Activated T-cell treated with anti-CD3 and anti-CD28 coated beads, Interleukin-2, amount 50 U/mL, for 72 hours (primary cell): ENCODE measurements around the gene ZNF214. TPM values are rescaled to one million over a fixed set of nuclear protein-coding genes. Genes with fewer than 3 reads are reported as not detected.

ENCODE experiments used
- ATAC-seq, 2 donors: fragments of 150-1000 bp; cut with Tn5 transposase; replicated peaks in 1 of 2; 2 replicates each; pipeline ENCODE4 v1.10.0; 2021; ENCODE audit warnings: moderate library complexity in 2 of 2, mild to moderate bottlenecking in 1 of 2
- DNase-seq, 2 donors: peaks; one replicate each; pipeline ENCODE4 v3.0.0; 2021 to 2022; ENCODE audit warnings: mixed read lengths in 1 of 2
- H3K27ac Mint-ChIP-seq: one replicate; pipeline ENCODE4 v1.8.0; 2022; ENCODE audit warnings: mild to moderate bottlenecking, moderate library complexity, mixed read lengths
- H3K27me3 Mint-ChIP-seq: one replicate; pipeline ENCODE4 v1.8.0; 2022; ENCODE audit warnings: low read depth, mixed read lengths
- H3K36me3 Mint-ChIP-seq, 2 donors: one replicate each; pipeline ENCODE4 v1.8.0; 2022; ENCODE audit warnings: mixed read lengths in 2 of 2, mild to moderate bottlenecking in 1 of 2; ENCODE audit not compliant: insufficient read depth in 2 of 2
- H3K4me1 Mint-ChIP-seq: one replicate; pipeline ENCODE4 v1.8.0; 2022; ENCODE audit warnings: low read depth, mixed read lengths
- H3K4me3 Mint-ChIP-seq, 2 donors: one replicate each; pipeline ENCODE4 v1.8.0; 2022; ENCODE audit warnings: mild to moderate bottlenecking in 2 of 2, mixed read lengths in 2 of 2, moderate library complexity in 2 of 2
- H3K9me3 Mint-ChIP-seq, 2 donors: one replicate each; pipeline ENCODE4 v1.8.0; 2022; ENCODE audit warnings: mixed read lengths in 2 of 2
- total RNA-seq, 2 donors: library from RNA; stranded (reverse); gene quantifications; one replicate each; pipeline ENCODE4 v1.2.3, GENCODE V29; 2022

The ZNF214 gene
- total RNA-seq, result under 1 TPM in 1 of 2 donors, not detected in 1; 0.10 TPM

- ATAC-seq, result peak in 1 of 2 donors; percentile 5
- Mint-ChIP-seq H3K36me3 (no peaks in the 10 kb centered on the region), H3K4me1 (peaks cover 6% of the 10 kb centered on the region), H3K4me3 (peak within 1 kb of the TSS; percentile 51 to 73), H3K9me3 (no peaks in the 10 kb centered on the region), H3K27ac (no peak within 1 kb of the TSS), H3K27me3 (peaks cover 28% of the 10 kb centered on the region)
- DNase-seq, result no peak
Measured at GRCh38 chr11:7020183-7020917, at the start of gene ZNF214, which contains the start of gene NLRP14. ZNF214 (minus strand) TSS chr11:7020346; CDS start chr11:7002835, 17,511 bp downstream. NLRP14 (plus strand) TSS chr11:7020479; CDS start chr11:7038587, 18,108 bp downstream.

- no peak for ATAC-seq
Measured at GRCh38 chr11:7062534-7062933, 42.4 kb upstream of the ZNF214 start.

GRCh38 chr11:7060868-7061267 lies 40.7 kb upstream of the ZNF214 start:
- no peak overlapping the region for H3K27ac Mint-ChIP-seq
- no peaks in the 10 kb centered on the region for H3K4me1 Mint-ChIP-seq
- H3K27me3 Mint-ChIP-seq, result no peaks in the 10 kb centered on the region
- no peak for DNase-seq
- H3K4me3 Mint-ChIP-seq, result no peak overlapping the region
- ATAC-seq, result no peak
- H3K36me3 Mint-ChIP-seq, result no peaks in the 10 kb centered on the region
- H3K9me3 Mint-ChIP-seq, result no peaks in the 10 kb centered on the region

More at GRCh38 chr11:7062534-7062933, 42.4 kb upstream of the ZNF214 start:
- Mint-ChIP-seq H3K36me3 (no peaks in the 10 kb centered on the region), H3K27me3 (no peaks in the 10 kb centered on the region), H3K4me1 (no peaks in the 10 kb centered on the region), H3K27ac (no peak overlapping the region), H3K4me3 (no peak overlapping the region), H3K9me3 (no peaks in the 10 kb centered on the region)
- DNase-seq, result no peak

GRCh38 chr11:7057641-7058040 lies 37.5 kb upstream of the ZNF214 start:
- no peak for ATAC-seq
- no peak overlapping the region for H3K4me3 Mint-ChIP-seq
- H3K36me3 Mint-ChIP-seq, result no peaks in the 10 kb centered on the region
- H3K27ac Mint-ChIP-seq, result peak overlapping the region; percentile 7
- no peak for DNase-seq
- no peaks in the 10 kb centered on the region for H3K27me3 Mint-ChIP-seq
- H3K4me1 Mint-ChIP-seq, result no peaks in the 10 kb centered on the region
- no peaks in the 10 kb centered on the region for H3K9me3 Mint-ChIP-seq

GRCh38 chr11:7056828-7057513 lies 36.8 kb upstream of the ZNF214 start:
- DNase-seq (no peak), ATAC-seq (no peak)
- H3K27me3 Mint-ChIP-seq, result no peaks in the 10 kb centered on the region
- no peak overlapping the region for H3K4me3 Mint-ChIP-seq
- no peaks in the 10 kb centered on the region for H3K36me3 Mint-ChIP-seq
- H3K27ac Mint-ChIP-seq, result no peak overlapping the region
- no peaks in the 10 kb centered on the region for H3K4me1 Mint-ChIP-seq
- no peaks in the 10 kb centered on the region for H3K9me3 Mint-ChIP-seq

GRCh38 chr11:7050191-7050590 lies 30.0 kb upstream of the ZNF214 start:
- ATAC-seq, result no peak
- no peak overlapping the region for H3K27ac Mint-ChIP-seq

GRCh38 chr11:7046474-7047175 lies 26.5 kb upstream of the ZNF214 start:
- Mint-ChIP-seq H3K9me3 (no peaks in the 10 kb centered on the region), H3K4me1 (no peaks in the 10 kb centered on the region), H3K36me3 (no peaks in the 10 kb centered on the region), H3K27ac (no peak overlapping the region), H3K4me3 (no peak overlapping the region), H3K27me3 (no peaks in the 10 kb centered on the region)
- no peak for DNase-seq
- no peak for ATAC-seq

More at GRCh38 chr11:7050191-7050590, 30.0 kb upstream of the ZNF214 start:
- no peak for DNase-seq
- H3K27me3 Mint-ChIP-seq, result no peaks in the 10 kb centered on the region
- no peaks in the 10 kb centered on the region for H3K36me3 Mint-ChIP-seq
- H3K4me1 Mint-ChIP-seq, result no peaks in the 10 kb centered on the region
- H3K9me3 Mint-ChIP-seq, result no peaks in the 10 kb centered on the region
- H3K4me3 Mint-ChIP-seq, result no peak overlapping the region

GRCh38 chr11:7034019-7034418 lies 13.9 kb upstream of the ZNF214 start:
- H3K27me3 Mint-ChIP-seq, result no peaks in the 10 kb centered on the region
- H3K4me3 Mint-ChIP-seq, result no peak overlapping the region
- DNase-seq (no peak), ATAC-seq (no peak)
- no peak overlapping the region for H3K27ac Mint-ChIP-seq
- no peaks in the 10 kb centered on the region for H3K36me3 Mint-ChIP-seq
- H3K4me1 Mint-ChIP-seq, result no peaks in the 10 kb centered on the region
- no peaks in the 10 kb centered on the region for H3K9me3 Mint-ChIP-seq

- ATAC-seq (no peak), DNase-seq (no peak)
- H3K27ac Mint-ChIP-seq, result no peak overlapping the region
Measured at GRCh38 chr11:7032692-7033091, 12.5 kb upstream of the ZNF214 start.

GRCh38 chr11:7031471-7031871 lies 11.3 kb upstream of the ZNF214 start:
- Mint-ChIP-seq H3K36me3 (no peaks in the 10 kb centered on the region), H3K27ac (no peak overlapping the region)
- no peak for ATAC-seq

More at GRCh38 chr11:7032692-7033091, 12.5 kb upstream of the ZNF214 start:
- Mint-ChIP-seq H3K4me1 (no peaks in the 10 kb centered on the region), H3K36me3 (no peaks in the 10 kb centered on the region), H3K27me3 (no peaks in the 10 kb centered on the region), H3K9me3 (no peaks in the 10 kb centered on the region), H3K4me3 (no peak overlapping the region)

GRCh38 chr11:7030836-7031235 lies 10.7 kb upstream of the ZNF214 start:
- no peak overlapping the region for H3K4me3 Mint-ChIP-seq
- ATAC-seq (no peak), DNase-seq (no peak)
- no peaks in the 10 kb centered on the region for H3K4me1 Mint-ChIP-seq
- no peak overlapping the region for H3K27ac Mint-ChIP-seq
- no peaks in the 10 kb centered on the region for H3K9me3 Mint-ChIP-seq
- no peaks in the 10 kb centered on the region for H3K27me3 Mint-ChIP-seq
- H3K36me3 Mint-ChIP-seq, result no peaks in the 10 kb centered on the region

More at GRCh38 chr11:7031471-7031871, 11.3 kb upstream of the ZNF214 start:
- Mint-ChIP-seq H3K4me3 (no peak overlapping the region), H3K9me3 (no peaks in the 10 kb centered on the region), H3K27me3 (no peaks in the 10 kb centered on the region), H3K4me1 (no peaks in the 10 kb centered on the region)
- DNase-seq, result no peak

- Mint-ChIP-seq H3K9me3 (no peaks in the 10 kb centered on the region), H3K27me3 (no peaks in the 10 kb centered on the region), H3K27ac (no peak overlapping the region), H3K4me3 (no peak overlapping the region), H3K4me1 (no peaks in the 10 kb centered on the region), H3K36me3 (no peaks in the 10 kb centered on the region)
- ATAC-seq (no peak), DNase-seq (no peak)
Measured at GRCh38 chr11:7028141-7028540, 8.0 kb upstream of the ZNF214 start.

GRCh38 chr11:7021318-7021717 lies 1.2 kb upstream of the ZNF214 start:
- Mint-ChIP-seq H3K27ac (no peak overlapping the region), H3K9me3 (no peaks in the 10 kb centered on the region), H3K4me3 (no peak overlapping the region), H3K27me3 (peaks cover 28% of the 10 kb centered on the region), H3K36me3 (no peaks in the 10 kb centered on the region), H3K4me1 (peaks cover 6% of the 10 kb centered on the region)
- DNase-seq (no peak), ATAC-seq (no peak)
